OCI-LY3 (cell line): ENCODE data around the gene SKAP2.

ENCODE experiments used
- H2AFZ ChIP-seq: fragments of 200-600, 300-600 bp; shearing (Covaris generic); 2 replicates; pipeline ENCODE4 v1.6.0; 2014; ENCODE audit warnings: antibody characterized with exemption, low read depth, low read length
- H3K27ac ChIP-seq: fragments of 200-600, 300-600 bp; sonication (generic); 2 replicates; pipeline ENCODE4 v1.5.1; 2014; ENCODE audit warnings: mild to moderate bottlenecking, low read length, moderate library complexity, mixed read lengths
- H3K27me3 ChIP-seq: fragments of 200-600, 300-600 bp; sonication (generic); 2 replicates; pipeline ENCODE4 v1.6.1; 2014; ENCODE audit warnings: low read depth, low read length, mixed read lengths
- H3K36me3 ChIP-seq: fragments of 200-600, 300-600 bp; sonication (generic); replicated peaks from 2 replicates; pipeline ENCODE3; 2014; ENCODE audit warnings: low read depth, low read length, mixed read lengths
- H3K4me1 ChIP-seq: fragments of 300-600, 200-600 bp; sonication (generic); 2 replicates; pipeline ENCODE4 v1.6.1; 2014; ENCODE audit warnings: low read length, mixed read lengths
- H3K4me2 ChIP-seq: fragments of 200-600, 300-600 bp; sonication (generic); 2 replicates; pipeline ENCODE4 v1.6.1; 2014; ENCODE audit warnings: low read length, mixed read lengths
- H3K4me3 ChIP-seq: fragments of 300-600, 200-600 bp; sonication (generic); 2 replicates; pipeline ENCODE4 v1.5.1; 2014; ENCODE audit warnings: antibody characterized with exemption, mild to moderate bottlenecking, low read length, moderate library complexity
- H3K79me2 ChIP-seq: fragments of 300-600, 200-600 bp; shearing (Covaris generic); 2 replicates; pipeline ENCODE4 v1.6.1; 2014; ENCODE audit warnings: mild to moderate bottlenecking, low read length, mixed read lengths
- H3K9ac ChIP-seq: fragments of 300-600, 200-600 bp; shearing (Covaris generic); 2 replicates; pipeline ENCODE4 v1.6.0; 2014; ENCODE audit warnings: mild to moderate bottlenecking, low read length, moderate library complexity
- H3K9me3 ChIP-seq: fragments of 200-600, 300-600 bp; shearing (Covaris generic); 2 replicates; pipeline ENCODE4 v1.6.1; 2014; ENCODE audit warnings: low read length, mixed read lengths; ENCODE audit not compliant: insufficient read depth
- H4K20me1 ChIP-seq: fragments of 200-600, 300-600 bp; sonication (generic); 2 replicates; pipeline ENCODE4 v1.6.1; 2016; ENCODE audit warnings: low read length, mixed read lengths; ENCODE audit not compliant: insufficient read depth
- EZH2phosphoT487 ChIP-seq: fragments of 200-600 bp; shearing (Covaris generic); IDR thresholded peaks from 2 replicates; pipeline ENCODE4 v1.6.1; 2018; ENCODE audit warnings: antibody characterized with exemption, mixed run types, low read depth
- TF ChIP-seq, protein P1 (sequence below): fragments of 200-600, 300-600 bp; sonication (generic); IDR thresholded peaks from 2 replicates; pipeline ENCODE4 v1.5.1; 2014; ENCODE audit warnings: antibody characterized with exemption, low read length, low read depth

Gene SKAP2

DNA sequence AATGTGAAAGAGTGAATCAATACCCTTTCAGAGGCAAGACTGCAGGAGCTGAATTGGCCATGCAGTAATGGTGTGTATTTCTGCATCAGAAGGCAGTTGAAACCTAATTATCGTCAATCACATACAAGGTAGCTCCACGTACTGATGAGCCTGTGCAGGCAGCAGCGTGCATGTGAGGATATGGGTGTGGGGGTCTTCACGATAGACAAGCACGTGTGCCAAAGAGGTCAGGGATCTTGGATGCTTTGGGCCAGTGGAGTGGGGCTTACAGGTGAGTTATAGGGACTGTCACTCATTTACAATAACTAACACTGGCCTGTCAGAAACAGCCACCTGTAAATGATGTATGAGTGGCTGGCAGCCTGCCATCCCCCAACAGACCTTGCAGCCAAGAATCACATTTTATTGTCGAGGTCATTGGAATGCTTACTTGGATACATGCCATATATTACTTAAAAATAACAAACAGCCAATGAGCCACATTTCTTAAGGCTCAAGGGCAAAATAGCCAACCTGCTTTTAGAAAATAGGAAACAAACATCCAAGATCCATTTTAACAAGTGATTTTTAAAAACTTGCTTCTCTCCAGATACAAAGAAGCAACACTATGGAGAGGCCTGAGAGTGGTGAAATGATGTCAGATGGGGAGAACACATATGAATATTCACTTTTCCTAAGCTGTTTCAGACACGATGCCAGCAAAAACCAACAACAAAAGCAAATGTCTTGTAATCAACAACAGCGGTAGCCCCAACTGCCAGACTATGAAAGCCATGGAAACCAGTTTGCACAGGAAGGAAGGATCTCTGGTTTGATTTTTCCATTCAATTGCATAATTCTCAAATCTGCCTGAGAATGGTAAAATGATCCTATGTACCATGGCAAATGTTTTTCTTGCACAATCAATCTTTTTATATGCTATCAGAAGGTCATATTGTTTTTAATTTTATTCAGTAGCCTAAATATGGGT is 210.7 kb downstream of the SKAP2 start:
- Histone ChIP-seq H3K79me2 (no peaks in the 10 kb centered on the region), H3K4me2 (no peak overlapping the region), H3K36me3 (no peaks in the 10 kb centered on the region), H4K20me1 (no peaks in the 10 kb centered on the region), H3K27me3 (no peaks in the 10 kb centered on the region), H2AFZ (no peak overlapping the region), H3K4me3 (no peak overlapping the region), H3K4me1 (peaks cover 7% of the 10 kb centered on the region), H3K9me3 (no peaks in the 10 kb centered on the region), H3K9ac (no peak overlapping the region), H3K27ac (no peak overlapping the region)
- no peak for TF ChIP-seq EZH2phosphoT487
- TF ChIP-seq, protein P1, sequence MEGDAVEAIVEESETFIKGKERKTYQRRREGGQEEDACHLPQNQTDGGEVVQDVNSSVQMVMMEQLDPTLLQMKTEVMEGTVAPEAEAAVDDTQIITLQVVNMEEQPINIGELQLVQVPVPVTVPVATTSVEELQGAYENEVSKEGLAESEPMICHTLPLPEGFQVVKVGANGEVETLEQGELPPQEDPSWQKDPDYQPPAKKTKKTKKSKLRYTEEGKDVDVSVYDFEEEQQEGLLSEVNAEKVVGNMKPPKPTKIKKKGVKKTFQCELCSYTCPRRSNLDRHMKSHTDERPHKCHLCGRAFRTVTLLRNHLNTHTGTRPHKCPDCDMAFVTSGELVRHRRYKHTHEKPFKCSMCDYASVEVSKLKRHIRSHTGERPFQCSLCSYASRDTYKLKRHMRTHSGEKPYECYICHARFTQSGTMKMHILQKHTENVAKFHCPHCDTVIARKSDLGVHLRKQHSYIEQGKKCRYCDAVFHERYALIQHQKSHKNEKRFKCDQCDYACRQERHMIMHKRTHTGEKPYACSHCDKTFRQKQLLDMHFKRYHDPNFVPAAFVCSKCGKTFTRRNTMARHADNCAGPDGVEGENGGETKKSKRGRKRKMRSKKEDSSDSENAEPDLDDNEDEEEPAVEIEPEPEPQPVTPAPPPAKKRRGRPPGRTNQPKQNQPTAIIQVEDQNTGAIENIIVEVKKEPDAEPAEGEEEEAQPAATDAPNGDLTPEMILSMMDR: no peak

DNA sequence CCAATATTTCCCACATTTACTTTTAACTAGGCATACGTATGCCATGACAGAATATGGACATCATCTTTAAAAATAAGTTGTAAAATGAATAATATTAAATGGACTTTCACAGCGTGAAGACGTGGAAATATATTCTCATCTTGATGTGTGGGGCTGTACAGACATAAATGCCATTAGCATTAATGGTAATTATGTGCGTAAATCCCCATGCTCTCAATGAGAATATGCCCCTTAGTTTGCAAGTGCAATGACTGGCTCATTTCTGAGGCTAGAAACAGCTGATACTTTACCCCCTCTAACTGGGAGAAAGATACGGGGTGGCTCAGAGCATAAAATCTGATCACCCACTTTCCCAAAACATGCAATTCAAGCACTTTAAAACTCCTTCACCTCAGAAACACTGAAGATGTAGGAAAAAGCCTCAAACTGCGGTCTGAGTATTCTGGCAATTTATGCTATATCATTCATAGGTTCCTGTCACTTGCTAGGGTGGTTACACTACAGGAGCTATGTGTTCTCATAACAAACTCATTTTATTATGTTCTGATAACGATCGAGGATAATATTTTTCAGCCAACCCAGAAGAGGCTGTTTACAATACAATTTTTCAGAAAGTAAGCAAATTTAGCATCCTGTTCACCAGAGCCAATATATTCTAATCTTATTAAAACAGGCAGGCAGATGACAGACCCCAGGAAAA is 211.8 kb downstream of the SKAP2 start:
- no peak for TF ChIP-seq EZH2phosphoT487
- TF ChIP-seq, protein P1: no peak
- Histone ChIP-seq H3K27ac (no peak overlapping the region), H3K4me3 (no peak overlapping the region), H3K79me2 (no peaks in the 10 kb centered on the region), H4K20me1 (no peaks in the 10 kb centered on the region), H3K36me3 (no peaks in the 10 kb centered on the region), H3K4me2 (no peak overlapping the region), H3K9ac (no peak overlapping the region), H3K4me1 (no peaks in the 10 kb centered on the region), H3K9me3 (no peaks in the 10 kb centered on the region), H2AFZ (no peak overlapping the region), H3K27me3 (no peaks in the 10 kb centered on the region)

DNA sequence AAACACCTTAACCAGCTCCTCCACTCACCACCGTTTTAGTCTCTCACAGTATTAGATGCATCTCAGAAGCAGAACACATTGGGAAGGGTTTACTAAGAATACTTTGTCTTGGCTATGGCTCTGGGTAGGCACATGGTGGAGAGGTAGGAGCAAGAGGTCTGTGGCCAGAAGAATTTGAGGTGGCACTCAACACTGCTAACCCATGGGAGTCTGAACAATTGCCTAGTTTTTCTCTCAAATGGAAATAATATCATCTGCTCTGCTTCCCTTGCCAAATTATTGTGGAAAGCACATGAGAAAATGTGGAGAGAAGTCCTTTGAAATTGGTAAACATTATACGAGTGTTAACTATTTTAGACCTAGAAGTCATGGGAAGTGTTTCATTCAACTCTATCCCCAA is 214.3 kb downstream of the SKAP2 start:
- Histone ChIP-seq H3K36me3 (no peaks in the 10 kb centered on the region), H3K27ac (no peak overlapping the region), H3K4me2 (no peak overlapping the region), H3K9me3 (no peaks in the 10 kb centered on the region), H3K79me2 (no peaks in the 10 kb centered on the region), H2AFZ (no peak overlapping the region), H3K9ac (no peak overlapping the region), H3K27me3 (no peaks in the 10 kb centered on the region), H3K4me1 (peaks cover 8% of the 10 kb centered on the region), H3K4me3 (no peak overlapping the region), H4K20me1 (no peaks in the 10 kb centered on the region)
- TF ChIP-seq EZH2phosphoT487: no peak
- TF ChIP-seq, protein P1: no peak

DNA sequence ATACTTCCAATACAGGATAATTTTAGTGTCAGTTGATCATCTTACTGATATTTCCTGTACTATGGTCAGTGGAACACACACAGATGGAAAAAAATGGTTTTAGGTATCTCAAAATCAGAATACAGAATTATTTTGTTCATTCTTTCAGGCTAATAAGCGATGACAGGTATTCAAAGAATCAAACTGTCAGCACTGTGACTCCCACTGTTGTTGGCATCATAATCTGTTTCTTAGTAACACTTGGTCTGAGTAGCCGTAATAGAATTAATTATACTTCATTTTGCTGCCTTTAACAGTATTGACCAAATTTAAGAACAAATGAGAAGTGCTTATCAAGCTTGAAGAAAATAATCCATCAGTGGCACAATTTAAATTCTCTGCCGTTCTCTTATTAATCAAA is 215.0 kb downstream of the SKAP2 start:
- H3K4me1 ChIP-seq: peaks cover 8% of the 10 kb centered on the region
- H4K20me1 ChIP-seq: no peaks in the 10 kb centered on the region
- H3K9ac ChIP-seq: no peak overlapping the region
- H3K79me2 ChIP-seq: no peaks in the 10 kb centered on the region
- H3K4me3 ChIP-seq: no peak overlapping the region
- H2AFZ ChIP-seq: no peak overlapping the region
- TF ChIP-seq, protein P1: no peak
- no peak for TF ChIP-seq EZH2phosphoT487
- H3K27me3 ChIP-seq: no peaks in the 10 kb centered on the region
- H3K9me3 ChIP-seq: no peaks in the 10 kb centered on the region
- no peaks in the 10 kb centered on the region for H3K36me3 ChIP-seq
- H3K4me2 ChIP-seq: no peak overlapping the region
- H3K27ac ChIP-seq: no peak overlapping the region
